Activated CD8-positive, alpha-beta memory T cell treated with anti-CD3 and anti-CD28 coated beads, Interleukin-2, amount 50 U/mL, for 24 hours (primary cell): ENCODE data around the gene KCND2.
"Not testable (repeated sequence)": the region's sequence is repeated elsewhere in the genome, so short reads cannot be mapped to it uniquely, and the experiment has no call there.

Experiments
- DNase-seq: peaks from one replicate; pipeline ENCODE4 v3.0.0-alpha.2; 2020; ENCODE audit errors: extremely low read depth

Gene KCND2

GRCh38 chr7:120272701-120273475 is at the start of gene KCND2:
Gene KCND2 (plus strand): TSS chr7:120273175.
- no peak for DNase-seq

- no peak for DNase-seq
Observed at GRCh38 chr7:120226188-120226587, 46.8 kb upstream of the KCND2 start.

DNA sequence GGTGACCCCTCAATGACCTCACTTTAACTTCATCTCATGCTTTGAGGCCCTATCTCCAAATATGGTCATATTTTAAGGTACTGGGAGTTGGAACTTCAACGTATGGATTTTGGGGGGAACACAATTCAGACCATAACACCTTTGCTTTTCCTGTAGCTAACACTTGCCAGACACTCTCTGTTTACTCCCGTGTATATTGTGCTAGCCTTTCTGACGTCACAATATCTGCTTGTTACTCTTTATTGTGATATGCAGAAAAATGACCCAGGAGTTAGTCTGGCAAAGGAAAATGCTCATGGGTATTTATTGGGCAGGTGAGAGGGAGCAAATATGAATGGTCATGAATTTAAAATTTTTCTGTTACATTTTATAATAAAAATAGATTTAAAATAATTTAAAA is 45.7 kb upstream of the KCND2 start:
- DNase-seq, result no peak

DNA sequence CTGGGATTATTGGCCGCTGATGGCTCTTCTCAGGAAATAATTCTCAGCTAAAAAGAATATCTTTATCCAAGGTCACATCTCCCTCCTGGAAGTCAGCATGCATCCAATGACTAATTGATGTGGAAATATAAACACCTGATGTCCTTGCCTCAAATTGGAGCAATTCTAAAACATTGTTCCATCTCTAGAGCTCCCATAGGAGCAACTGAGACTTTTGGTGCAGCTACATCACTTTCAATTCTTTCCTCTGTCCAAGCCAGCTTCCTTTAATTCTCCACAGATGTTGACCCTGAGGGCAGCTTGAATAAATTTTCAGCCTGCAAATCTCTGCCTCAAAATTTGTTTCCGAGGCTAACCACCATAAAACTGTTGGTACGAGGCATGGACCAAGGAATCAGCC is 43.9 kb upstream of the KCND2 start:
- no peak for DNase-seq

DNA sequence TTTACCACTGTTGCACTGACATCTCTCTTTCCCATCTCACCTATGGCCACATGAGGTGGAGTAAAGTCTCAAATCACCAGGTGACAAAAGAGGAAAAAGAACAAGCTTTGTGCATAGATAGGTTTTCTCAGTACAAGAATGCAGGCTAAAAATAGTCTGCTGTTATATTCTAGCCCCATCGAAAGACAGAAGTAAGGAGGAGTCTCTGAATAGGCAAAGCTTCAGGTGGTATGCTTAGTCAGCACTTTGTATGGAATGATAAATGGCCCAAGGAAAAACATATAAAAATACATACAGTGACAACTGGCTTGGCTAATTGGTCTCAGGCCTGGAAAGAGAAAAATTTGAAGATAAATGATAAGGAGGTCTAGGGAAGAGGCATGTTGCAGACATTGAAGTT is 39.6 kb upstream of the KCND2 start:
- DNase-seq, result no peak

DNA sequence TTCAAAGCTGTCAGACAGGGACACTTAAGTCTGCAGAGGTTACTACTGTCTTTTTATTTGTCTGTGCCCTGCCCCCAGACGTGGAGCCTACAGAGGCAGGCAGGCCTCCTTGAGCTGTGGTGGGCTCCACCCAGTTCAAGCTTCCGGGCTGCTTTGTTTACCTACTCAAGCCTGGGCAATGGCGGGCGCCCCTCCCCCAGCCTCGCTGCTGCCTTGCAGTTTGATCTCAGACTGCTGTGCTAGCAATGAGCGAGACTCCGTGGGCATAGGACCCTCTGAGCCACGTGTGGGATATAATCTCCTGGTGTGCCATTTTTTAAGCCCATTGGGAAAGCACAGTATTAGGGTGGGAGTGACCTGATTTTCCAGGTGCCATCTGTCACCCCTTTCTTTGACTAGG is 32.6 kb upstream of the KCND2 start:
- DNase-seq, result not testable (repeated sequence)

DNA sequence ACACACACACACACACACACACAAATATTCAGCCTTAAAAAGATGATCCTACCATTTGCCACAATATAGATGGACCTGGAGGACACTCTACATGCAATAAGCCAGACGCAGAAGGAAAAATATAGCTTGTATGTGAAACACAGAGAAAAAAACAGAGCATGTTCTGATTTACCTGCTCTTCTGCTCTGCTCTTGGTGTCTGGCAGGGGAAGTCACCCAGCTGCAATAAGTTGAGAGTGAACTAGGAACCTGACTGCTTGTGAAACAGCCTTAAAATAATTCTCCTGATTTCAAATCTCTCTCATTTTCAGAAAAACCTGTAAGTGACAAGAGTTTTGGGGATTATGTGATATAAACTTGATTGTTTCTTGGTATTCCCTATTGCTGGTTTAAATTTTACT is 31.0 kb upstream of the KCND2 start:
- DNase-seq, result no peak

DNA sequence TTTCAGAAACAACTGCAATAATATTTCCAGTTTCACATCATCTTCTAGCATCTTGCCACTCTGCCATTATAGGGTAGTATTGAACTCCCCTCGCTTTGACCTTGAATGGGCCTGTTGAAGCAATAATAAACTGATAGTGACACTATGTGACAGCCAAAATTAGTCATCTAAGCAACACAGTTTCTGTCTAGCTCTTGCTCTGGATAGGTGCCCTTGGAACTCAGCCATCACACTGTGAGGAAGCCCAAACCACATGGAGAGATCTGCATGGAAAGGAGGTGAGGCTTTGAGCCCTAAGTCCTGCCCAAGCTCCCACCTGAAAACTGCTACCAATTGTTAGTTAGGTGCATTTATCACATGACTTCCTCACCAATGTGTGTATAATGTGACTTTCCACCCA is 18.1 kb upstream of the KCND2 start:
- no peak for DNase-seq

DNA sequence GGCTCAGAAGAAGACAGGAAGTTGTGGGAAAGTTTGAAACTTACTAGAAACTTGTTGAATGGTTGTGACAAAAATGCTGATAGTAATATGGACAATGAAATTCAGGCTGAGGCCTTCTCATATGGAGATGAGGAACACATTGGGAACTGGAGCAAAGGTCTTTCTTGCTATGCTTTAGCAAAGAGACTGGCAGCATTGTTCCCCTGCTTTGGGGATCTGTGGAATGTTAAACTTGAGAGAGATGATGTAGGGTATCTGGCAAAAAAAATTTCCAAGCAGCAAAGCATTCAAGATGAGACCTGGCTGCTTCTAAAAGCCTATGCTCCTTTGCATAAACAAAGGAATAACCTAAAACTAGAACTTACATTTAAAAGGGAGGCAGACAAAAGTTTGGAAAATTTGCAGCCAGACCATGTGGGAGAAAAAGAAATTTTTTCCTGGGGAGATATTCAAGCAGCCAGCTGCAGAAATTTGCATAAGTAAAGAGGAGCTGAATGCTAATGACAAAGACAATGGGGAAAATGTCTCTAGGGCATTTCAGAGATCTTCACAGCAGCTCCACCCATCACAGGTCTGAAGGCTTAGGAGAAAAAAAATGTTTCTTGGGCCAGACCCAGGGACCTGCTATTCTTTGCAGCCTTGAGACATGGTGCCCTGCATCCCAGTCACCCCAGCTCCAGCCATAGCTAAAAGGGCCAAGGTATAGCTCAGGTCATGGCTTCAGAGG is 16.5 kb upstream of the KCND2 start:
- no peak for DNase-seq

DNA sequence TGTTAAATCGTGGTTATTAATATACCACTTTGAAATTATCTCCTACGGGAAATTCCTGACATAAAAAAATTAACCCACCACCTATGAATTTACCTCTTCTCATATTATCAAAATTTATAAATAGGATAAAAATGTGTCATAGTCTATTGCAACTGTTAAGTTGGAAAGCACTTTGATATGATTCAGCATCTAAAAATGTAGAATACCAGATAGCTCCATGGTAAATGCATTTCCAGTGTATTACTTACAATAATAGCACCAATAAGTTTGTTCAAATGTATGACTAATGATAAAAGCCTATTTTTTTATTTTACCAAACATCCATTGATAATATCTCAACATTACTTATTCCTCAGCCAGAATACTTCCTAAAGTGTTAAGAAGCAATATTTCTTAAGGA is 13.6 kb upstream of the KCND2 start:
- no peak for DNase-seq

DNA sequence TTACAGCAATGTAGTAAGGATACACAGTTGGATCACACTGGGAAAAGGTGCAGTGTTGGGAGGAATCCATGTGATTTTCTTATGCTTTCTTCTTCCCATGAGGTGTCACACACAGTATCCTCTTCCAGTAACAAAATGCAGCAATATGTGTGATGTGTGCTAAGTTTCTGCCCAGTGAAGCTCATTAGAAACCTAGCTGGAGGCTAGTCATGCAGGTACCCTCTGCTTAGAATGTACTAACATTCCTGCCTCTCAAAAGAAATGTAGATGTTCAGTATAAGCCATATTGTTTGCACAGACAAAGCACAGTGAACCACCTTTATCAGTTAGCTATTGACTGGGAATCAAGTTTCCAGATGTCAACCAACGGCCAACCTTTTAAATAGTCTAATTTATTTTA is 12.9 kb upstream of the KCND2 start:
- no peak for DNase-seq

DNA sequence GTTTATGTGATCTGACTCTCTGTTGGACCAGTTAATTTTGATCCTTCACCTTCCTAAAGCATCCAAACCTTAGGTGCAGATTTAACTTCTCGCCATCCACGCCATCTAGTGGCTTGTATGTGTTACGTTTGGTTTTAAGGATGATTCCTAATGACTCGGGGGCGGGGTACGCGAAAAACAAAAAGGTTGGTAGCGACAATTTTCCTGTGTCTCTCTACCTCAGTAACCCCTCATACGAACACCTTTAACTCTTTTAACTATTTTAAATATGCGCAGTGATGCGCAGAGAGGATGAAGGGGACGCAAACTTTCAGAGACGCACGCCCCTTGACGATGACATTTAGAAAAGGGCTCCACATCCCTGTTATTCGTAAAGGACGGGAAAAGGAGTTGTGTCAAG is 714 bp upstream of the KCND2 start:
- no peak for DNase-seq

DNA sequence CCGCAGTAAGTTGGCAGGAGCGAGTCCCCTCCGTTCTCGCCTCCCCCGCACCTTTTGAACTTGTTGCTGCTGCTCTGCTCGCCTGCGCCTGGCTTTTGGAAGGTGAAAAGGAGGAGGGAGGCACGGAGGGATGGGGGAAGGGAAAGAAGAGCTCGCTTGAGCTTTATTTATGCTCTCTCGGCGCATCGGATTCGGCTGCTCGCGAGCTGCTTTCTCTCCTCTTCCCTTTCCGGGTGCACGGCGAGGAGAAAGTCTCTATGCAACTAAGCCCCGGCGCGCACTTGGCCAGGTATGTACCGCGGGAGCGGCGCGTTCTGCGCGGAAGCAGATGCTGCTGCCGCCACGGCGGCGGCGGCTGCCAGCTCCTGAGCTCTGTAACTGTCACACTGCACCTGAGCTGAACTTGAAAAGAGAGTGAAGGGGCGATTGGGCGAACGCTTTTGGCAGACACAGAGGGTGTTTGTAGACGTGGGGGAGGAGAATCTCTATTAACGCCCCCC is 551 bp downstream of the KCND2 start:
- DNase-seq, result no peak

GRCh38 chr7:120274482-120274881 is 1.5 kb downstream of the KCND2 start:
- DNase-seq, result no peak

DNA sequence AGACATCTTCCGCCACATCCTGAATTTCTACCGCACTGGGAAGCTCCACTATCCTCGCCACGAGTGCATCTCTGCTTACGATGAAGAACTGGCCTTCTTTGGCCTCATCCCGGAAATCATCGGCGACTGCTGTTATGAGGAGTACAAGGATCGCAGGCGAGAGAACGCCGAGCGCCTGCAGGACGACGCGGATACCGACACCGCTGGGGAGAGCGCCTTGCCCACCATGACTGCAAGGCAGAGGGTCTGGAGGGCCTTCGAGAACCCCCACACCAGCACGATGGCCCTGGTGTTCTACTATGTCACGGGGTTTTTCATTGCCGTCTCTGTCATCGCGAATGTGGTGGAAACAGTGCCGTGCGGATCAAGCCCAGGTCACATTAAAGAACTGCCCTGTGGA is 1.9 kb downstream of the KCND2 start:
- no peak for DNase-seq

DNA sequence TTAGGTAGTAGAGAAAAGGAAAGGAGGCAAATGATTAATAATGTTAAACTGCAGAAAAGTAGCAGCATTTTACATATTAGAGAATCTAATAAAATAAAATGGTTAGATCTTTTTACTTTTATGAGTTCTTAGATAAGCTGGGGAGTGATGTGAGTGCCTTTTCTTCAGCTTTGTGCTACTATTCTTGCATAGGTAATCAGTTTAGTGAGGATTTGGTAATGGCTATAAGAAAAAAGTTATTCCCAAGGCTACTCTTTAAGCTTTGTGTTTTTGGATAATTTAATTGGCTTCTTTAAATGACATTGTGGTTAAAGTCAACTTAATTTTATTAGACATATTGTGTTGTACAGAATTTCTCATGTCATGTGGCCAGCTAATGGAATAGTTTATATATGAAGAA is 3.7 kb downstream of the KCND2 start:
- DNase-seq, result no peak

- no peak for DNase-seq
Observed at GRCh38 chr7:120278773-120279172, 5.8 kb downstream of the KCND2 start.

DNA sequence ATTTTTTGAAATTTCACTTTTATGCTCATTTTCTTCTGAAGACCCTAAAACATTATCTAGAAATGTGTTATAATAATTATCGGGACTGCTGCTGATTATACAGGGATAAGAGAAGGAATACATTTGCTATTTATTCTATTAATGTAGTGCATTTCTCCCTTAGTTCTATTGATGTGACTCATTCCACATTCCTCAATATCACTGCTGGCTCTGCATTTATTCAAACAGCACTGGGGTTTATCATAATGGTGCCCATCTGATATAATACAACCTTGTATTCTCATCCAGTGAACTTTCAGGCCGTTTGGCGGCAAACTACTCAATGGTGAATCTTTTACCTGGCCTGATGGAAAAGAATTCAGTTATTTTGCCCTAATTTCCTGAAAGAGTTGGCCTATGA is 7.8 kb downstream of the KCND2 start:
- DNase-seq, result no peak

DNA sequence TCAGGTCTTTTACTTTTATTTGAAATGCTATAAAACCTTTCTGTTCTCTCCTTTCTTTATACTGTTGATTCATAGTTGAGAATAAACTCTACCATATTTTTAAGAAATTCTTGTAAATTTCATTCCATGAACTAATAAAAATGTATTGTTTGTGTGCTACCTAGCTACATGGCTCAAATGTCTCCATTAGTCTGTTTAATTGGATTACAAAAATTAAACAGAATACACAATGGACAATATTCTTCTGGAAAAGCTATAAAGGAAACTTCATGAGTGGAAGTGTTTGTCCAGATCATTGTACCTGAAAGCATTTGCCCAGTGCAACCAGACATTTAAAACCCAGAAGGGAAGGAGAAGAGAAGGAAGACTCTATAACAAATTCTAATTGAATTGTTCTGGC is 20.1 kb downstream of the KCND2 start:
- DNase-seq, result no peak

- DNase-seq, result no peak
Observed at GRCh38 chr7:120302190-120302589, 29.2 kb downstream of the KCND2 start.

DNA sequence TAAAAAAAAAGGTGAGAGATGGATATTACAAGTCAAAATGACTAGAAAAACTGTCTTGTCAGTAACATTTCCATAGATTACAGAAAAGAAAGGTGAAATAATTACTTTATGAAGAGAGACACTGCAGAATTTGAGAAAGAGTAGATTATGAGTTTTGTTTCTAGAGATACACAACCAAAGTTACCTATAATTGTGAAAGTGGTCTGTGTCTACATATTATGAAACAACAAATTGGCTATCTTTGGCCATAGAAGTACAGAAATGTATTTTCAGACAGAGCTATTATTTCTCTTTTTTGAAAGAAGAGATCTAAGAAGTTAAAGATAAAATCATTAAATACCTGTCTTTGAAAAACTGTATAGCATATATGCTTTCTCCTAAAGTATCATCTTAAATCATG is 30.1 kb downstream of the KCND2 start:
- DNase-seq, result no peak

DNA sequence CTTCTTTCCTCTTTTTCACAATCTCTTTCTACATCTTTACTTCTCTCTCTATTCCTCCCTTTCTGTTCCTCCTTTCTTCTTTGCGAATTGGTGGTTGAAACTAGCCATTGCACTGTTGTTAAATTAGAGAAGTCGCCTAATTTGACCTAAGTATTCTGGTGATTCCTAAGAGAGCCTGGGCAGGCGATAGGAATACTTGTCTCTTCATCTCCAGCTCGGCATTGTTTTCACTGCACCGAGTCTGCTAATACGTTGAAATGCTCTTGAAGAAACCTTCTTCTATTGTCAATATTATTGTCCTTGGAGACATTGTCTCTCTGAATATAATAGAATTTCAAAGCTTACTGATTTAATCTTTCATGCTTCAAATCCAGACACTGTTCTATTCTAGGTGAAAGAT is 31.7 kb downstream of the KCND2 start:
- DNase-seq, result no peak

GRCh38 chr7:120307991-120308545 is 35.1 kb downstream of the KCND2 start:
- DNase-seq, result no peak
